Keratinocyte (primary cell): ENCODE measurements around the gene RUNX1. TPM values are rescaled to one million over a fixed set of nuclear protein-coding genes. Genes with fewer than 3 reads are reported as not detected.

ENCODE experiments used
- DNase-seq: peaks from one replicate; pipeline ENCODE4 v3.0.0-alpha.2; 2011; ENCODE audit warnings: low read depth, missing footprints, low spot score
- FAIRE-seq: peaks from 2 replicates; lab custom pipeline; 2011; peaks lifted over from hg19 to GRCh38; lab: Jason Lieb, UNC
- H2AFZ ChIP-seq: 2 replicates; pipeline ENCODE4 v1.6.0; 2012; ENCODE audit warnings: low read length, control low read depth, inconsistent platforms; ENCODE audit not compliant: control insufficient read depth
- H3K27ac ChIP-seq: 2 replicates; pipeline ENCODE4 v1.5.1; 2011; ENCODE audit warnings: low read length; ENCODE audit not compliant: control insufficient read depth, insufficient read depth
- H3K27me3 ChIP-seq: 3 replicates; pipeline ENCODE4 v1.6.0; 2011; ENCODE audit warnings: low read length; ENCODE audit not compliant: control insufficient read depth, insufficient read depth; ENCODE audit errors: extremely low read depth
- H3K36me3 ChIP-seq, 2 experiments: 2 replicates in 1 of 2; 3 replicates in 1 of 2; pipeline ENCODE4 v1.5.1; 2011; ENCODE audit warnings: low read length in 2 of 2, mild to moderate bottlenecking in 1 of 2; ENCODE audit not compliant: control insufficient read depth in 2 of 2, insufficient read depth in 2 of 2; ENCODE audit errors: extremely low read depth in 1 of 2
- H3K4me1 ChIP-seq: 3 replicates; pipeline ENCODE4 v1.5.1; 2011; ENCODE audit warnings: low read length; ENCODE audit not compliant: control insufficient read depth, insufficient read depth; ENCODE audit errors: extremely low read depth
- H3K4me2 ChIP-seq: 3 replicates; pipeline ENCODE4 v1.6.0; 2011; ENCODE audit warnings: low read depth, low read length; ENCODE audit not compliant: control insufficient read depth, insufficient read depth; ENCODE audit errors: extremely low read depth
- H3K4me3 ChIP-seq, 3 experiments: fragments of 200-600 bp in 1 of 3; sonication (generic) in 1 of 3; 2 replicates in 2 of 3; 3 replicates in 1 of 3; pipeline ENCODE4 v1.5.1; 2011 to 2016; ENCODE audit warnings: low read length in 3 of 3, mild to moderate bottlenecking in 3 of 3, control low read depth in 2 of 3, inconsistent platforms in 1 of 3, low read depth in 1 of 3, mixed read lengths in 1 of 3, mixed run types in 1 of 3, moderate library complexity in 1 of 3; ENCODE audit not compliant: control insufficient read depth in 2 of 3, insufficient read depth in 2 of 3; ENCODE audit errors: extremely low read depth in 1 of 3
- H3K79me2 ChIP-seq: 2 replicates; pipeline ENCODE4 v1.6.0; 2012; ENCODE audit warnings: low read length; ENCODE audit not compliant: control insufficient read depth, insufficient read depth
- H3K9ac ChIP-seq: 3 replicates; pipeline ENCODE4 v1.6.0; 2011; ENCODE audit warnings: low read length; ENCODE audit not compliant: control insufficient read depth, insufficient read depth; ENCODE audit errors: extremely low read depth
- H3K9me1 ChIP-seq: 3 replicates; pipeline ENCODE4 v1.6.0; 2011; ENCODE audit warnings: low read length; ENCODE audit not compliant: control insufficient read depth, insufficient read depth; ENCODE audit errors: extremely low read depth
- H3K9me3 ChIP-seq: 2 replicates; pipeline ENCODE4 v1.5.1; 2012; ENCODE audit warnings: low read depth, low read length; ENCODE audit not compliant: control insufficient read depth
- H4K20me1 ChIP-seq: 3 replicates; pipeline ENCODE4 v1.6.0; 2011; ENCODE audit warnings: low read length; ENCODE audit not compliant: control insufficient read depth, insufficient read depth; ENCODE audit errors: extremely low read depth
- EZH2 ChIP-seq: IDR thresholded peaks from one replicate; pipeline ENCODE4 v1.6.1; 2012; ENCODE audit warnings: inconsistent platforms, mild to moderate bottlenecking, low read length, moderate library complexity
- dilution Hi-C: fragments of 300-500 bp; cut with MboI; formaldehyde crosslinking; loops from one replicate; pipeline ENCODE4 v1.7.0; 2020; ENCODE audit warnings: low sequenced_read_pairs; ENCODE audit not compliant: extremely low pct_ligation_motif_present
- polyA plus RNA-seq, 5 experiments: library from polyadenylated mRNA; depleted of rRNA in 3 of 5; stranded (reverse) in 3 of 5; stranded (forward) in 1 of 5; unstranded in 1 of 5; fragments of >200 nt; gene quantifications; 1 replicate in 1 of 5; 2 replicates in 3 of 5; 3 replicates in 1 of 5; pipeline versions ENCODE4 v1.2.1 to v1.2.3, GENCODE V29; 2011 to 2012; ENCODE audit warnings: missing spikeins in 2 of 5, low read depth in 1 of 5, low replicate concordance in 1 of 5
- TF ChIP-seq, protein P1 (sequence below), 3 experiments: IDR thresholded peaks in 1 of 3; conservative IDR thresholded peaks in 1 of 3; optimal IDR thresholded peaks in 1 of 3; 2 replicates in 2 of 3; 3 replicates in 1 of 3; pipeline versions ENCODE3 to v1.5.1; 2011; ENCODE audit warnings: low read length in 3 of 3, mild to moderate bottlenecking in 3 of 3, moderate library complexity in 2 of 3, control low read depth in 1 of 3, inconsistent platforms in 1 of 3; ENCODE audit not compliant: insufficient read depth in 2 of 3; ENCODE audit errors: extremely low read depth in 1 of 3

Gene RUNX1
- polyA plus RNA-seq, 1 donor (not counting 4 experiments of a cell fraction or from before 2014, with no cell fraction given) = 44.9 TPM

DNA sequence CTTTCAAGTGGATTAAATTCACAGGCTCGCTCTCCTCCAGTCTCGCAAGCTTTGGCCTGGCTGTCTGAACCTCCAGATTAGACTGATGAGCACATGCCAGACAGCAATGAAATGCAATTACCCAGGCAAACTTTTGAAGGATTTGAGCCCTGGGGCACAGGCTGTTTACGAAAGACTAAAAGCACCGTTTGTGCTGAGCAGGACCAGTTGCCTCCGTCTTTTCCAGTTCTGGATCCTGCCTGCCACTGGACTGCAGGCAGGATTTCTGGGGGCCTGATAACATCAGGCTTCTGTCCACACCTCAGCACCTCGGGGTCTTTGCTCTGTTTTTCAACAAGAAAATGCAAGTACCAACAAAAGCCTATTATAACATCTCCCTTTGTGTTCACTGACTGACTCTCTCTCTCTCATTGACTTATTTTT, 234.6 kb downstream of the RUNX1 start:
- peaks cover 4% of the 10 kb centered on the region for H4K20me1 ChIP-seq

DNA sequence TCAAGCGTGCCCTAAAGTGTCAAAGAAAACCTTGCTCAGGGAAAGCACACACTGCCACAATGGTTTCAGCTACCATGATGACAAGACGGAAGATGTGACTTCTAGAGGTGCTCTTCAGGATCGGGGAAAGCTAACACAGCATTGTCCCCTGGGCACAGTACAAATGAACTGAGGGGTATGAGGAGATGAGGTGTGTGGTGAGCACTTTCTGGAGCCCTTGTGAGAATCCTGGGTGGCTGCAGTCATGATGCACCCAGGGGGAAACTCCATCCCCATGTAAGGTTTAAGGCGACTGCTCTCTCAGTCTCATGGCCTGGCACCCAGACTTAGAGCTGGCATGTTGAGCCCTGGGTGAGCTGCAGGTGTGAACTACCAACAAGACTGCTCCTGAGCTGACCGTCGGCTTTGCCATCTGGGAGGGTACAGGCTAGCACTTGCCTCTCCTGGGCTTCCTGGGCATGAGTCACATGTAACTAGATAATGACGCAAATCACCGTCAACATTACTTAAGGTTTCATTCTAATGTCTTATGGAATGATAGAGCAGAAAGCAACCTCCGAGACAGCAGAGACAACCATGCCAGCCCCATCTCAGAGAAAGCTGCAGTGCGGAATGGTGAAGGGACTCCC, 235.7 kb downstream of the RUNX1 start:
- Histone ChIP-seq H3K4me1 (peaks cover 100% of the 10 kb centered on the region), H3K27ac (peak overlapping the region; percentile 99), H3K9me3 (no peaks in the 10 kb centered on the region), H4K20me1 (no peaks in the 10 kb centered on the region), H3K4me3 (peak overlapping the region in 2 of 3 experiments; percentile 29 to 32), H2AFZ (no peak overlapping the region), H3K36me3 (peaks cover 25 to 73% of the 10 kb centered on the region in 2 experiments), H3K27me3 (no peaks in the 10 kb centered on the region), H3K4me2 (peak overlapping the region; percentile 63), H3K9ac (peak overlapping the region; percentile 78), H3K79me2 (peaks cover 25% of the 10 kb centered on the region), H3K9me1 (peaks cover 8% of the 10 kb centered on the region)
- DNase-seq (peak; percentile 96), FAIRE-seq (peak; percentile 92)
- dilution Hi-C loops = no loop called here
- no peak for TF ChIP-seq EZH2
- TF ChIP-seq, protein P1, sequence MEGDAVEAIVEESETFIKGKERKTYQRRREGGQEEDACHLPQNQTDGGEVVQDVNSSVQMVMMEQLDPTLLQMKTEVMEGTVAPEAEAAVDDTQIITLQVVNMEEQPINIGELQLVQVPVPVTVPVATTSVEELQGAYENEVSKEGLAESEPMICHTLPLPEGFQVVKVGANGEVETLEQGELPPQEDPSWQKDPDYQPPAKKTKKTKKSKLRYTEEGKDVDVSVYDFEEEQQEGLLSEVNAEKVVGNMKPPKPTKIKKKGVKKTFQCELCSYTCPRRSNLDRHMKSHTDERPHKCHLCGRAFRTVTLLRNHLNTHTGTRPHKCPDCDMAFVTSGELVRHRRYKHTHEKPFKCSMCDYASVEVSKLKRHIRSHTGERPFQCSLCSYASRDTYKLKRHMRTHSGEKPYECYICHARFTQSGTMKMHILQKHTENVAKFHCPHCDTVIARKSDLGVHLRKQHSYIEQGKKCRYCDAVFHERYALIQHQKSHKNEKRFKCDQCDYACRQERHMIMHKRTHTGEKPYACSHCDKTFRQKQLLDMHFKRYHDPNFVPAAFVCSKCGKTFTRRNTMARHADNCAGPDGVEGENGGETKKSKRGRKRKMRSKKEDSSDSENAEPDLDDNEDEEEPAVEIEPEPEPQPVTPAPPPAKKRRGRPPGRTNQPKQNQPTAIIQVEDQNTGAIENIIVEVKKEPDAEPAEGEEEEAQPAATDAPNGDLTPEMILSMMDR (optimal IDR thresholded peaks at IDR 0.05 in 1 of 3, IDR thresholded peaks at IDR 0.05 in 1 of 3, conservative IDR thresholded peaks at IDR 0.05 in 1 of 3; ENCODE audit: extremely low read depth in 1 of 3, insufficient read depth in 2 of 3, low read length in 3 of 3) = no peak

More for the DNA sequence above, 234.6 kb downstream of the RUNX1 start:
- Histone ChIP-seq H3K9me3 (no peaks in the 10 kb centered on the region), H3K4me3 (no peak overlapping the region), H3K36me3 (peaks cover 29 to 74% of the 10 kb centered on the region in 2 experiments), H3K79me2 (peaks cover 34% of the 10 kb centered on the region), H3K4me2 (peak overlapping the region; percentile 48), H3K9ac (peak overlapping the region; percentile 78), H3K4me1 (peaks cover 100% of the 10 kb centered on the region), H3K27ac (peak overlapping the region; percentile 99), H2AFZ (no peak overlapping the region), H3K9me1 (peaks cover 8% of the 10 kb centered on the region), H3K27me3 (no peaks in the 10 kb centered on the region)
- TF ChIP-seq, protein P1 (optimal IDR thresholded peaks at IDR 0.05 in 1 of 3, IDR thresholded peaks at IDR 0.05 in 1 of 3, conservative IDR thresholded peaks at IDR 0.05 in 1 of 3; ENCODE audit: extremely low read depth in 1 of 3, insufficient read depth in 2 of 3, low read length in 3 of 3) = no peak
- TF ChIP-seq EZH2 = no peak
- DNase-seq = no peak
- dilution Hi-C loops = no loop called here
- peak; percentile 17 for FAIRE-seq
